ENCODE data around the gene CPNE6. TPM values are rescaled to one million over a fixed set of nuclear protein-coding genes. Genes with fewer than 3 reads are reported as not detected.

Gene CPNE6
- total RNA-seq, 1 donor from 2014 or later: not detected

- H3K4me1 Mint-ChIP-seq (ENCODE audit: unreplicated experiment): no peaks in the 10 kb centered on the region
- no peak overlapping the region for H3K4me3 Mint-ChIP-seq (ENCODE audit: unreplicated experiment)
- peaks cover 13% of the 10 kb centered on the region for H3K27me3 Mint-ChIP-seq (ENCODE audit: unreplicated experiment)
- no peaks in the 10 kb centered on the region for H3K36me3 Mint-ChIP-seq (ENCODE audit: unreplicated experiment)
- H3K9me3 Mint-ChIP-seq (ENCODE audit: unreplicated experiment): no peaks in the 10 kb centered on the region
- no peak overlapping the region for H3K27ac Mint-ChIP-seq (ENCODE audit: unreplicated experiment)
- no peak for DNase-seq (ENCODE audit: extremely low spot score, unreplicated experiment)
- TF ChIP-seq CTCF (IDR thresholded peaks at IDR 0.05): no peak
Measured at GRCh38 chr14:24058951-24059475, 12.3 kb upstream of the CPNE6 start.

GRCh38 chr14:24059841-24060388 lies 11.4 kb upstream of the CPNE6 start:
- no peaks in the 10 kb centered on the region for H3K9me3 Mint-ChIP-seq (ENCODE audit: unreplicated experiment)
- no peaks in the 10 kb centered on the region for H3K36me3 Mint-ChIP-seq (ENCODE audit: unreplicated experiment)
- H3K4me3 Mint-ChIP-seq (ENCODE audit: unreplicated experiment): no peak overlapping the region
- no peak for DNase-seq (ENCODE audit: extremely low spot score, unreplicated experiment)
- H3K4me1 Mint-ChIP-seq (ENCODE audit: unreplicated experiment): no peaks in the 10 kb centered on the region
- H3K27me3 Mint-ChIP-seq (ENCODE audit: unreplicated experiment): peaks cover 7% of the 10 kb centered on the region
- TF ChIP-seq CTCF (IDR thresholded peaks at IDR 0.05): no peak
- H3K27ac Mint-ChIP-seq (ENCODE audit: unreplicated experiment): no peak overlapping the region

- H3K4me1 Mint-ChIP-seq (ENCODE audit: unreplicated experiment): no peaks in the 10 kb centered on the region
- H3K27me3 Mint-ChIP-seq (ENCODE audit: unreplicated experiment): peaks cover 4% of the 10 kb centered on the region
- no peak for DNase-seq (ENCODE audit: extremely low spot score, unreplicated experiment)
- no peaks in the 10 kb centered on the region for H3K36me3 Mint-ChIP-seq (ENCODE audit: unreplicated experiment)
- no peaks in the 10 kb centered on the region for H3K9me3 Mint-ChIP-seq (ENCODE audit: unreplicated experiment)
- TF ChIP-seq CTCF (IDR thresholded peaks at IDR 0.05): no peak
- no peak overlapping the region for H3K27ac Mint-ChIP-seq (ENCODE audit: unreplicated experiment)
- no peak overlapping the region for H3K4me3 Mint-ChIP-seq (ENCODE audit: unreplicated experiment)
Measured at GRCh38 chr14:24060443-24060842, 10.9 kb upstream of the CPNE6 start.

GRCh38 chr14:24060984-24061913 lies 10.1 kb upstream of the CPNE6 start:
- no peak overlapping the region for H3K27ac Mint-ChIP-seq (ENCODE audit: unreplicated experiment)

More at GRCh38 chr14:24060984-24061913, 10.1 kb upstream of the CPNE6 start:
- Mint-ChIP-seq H3K36me3 (ENCODE audit: unreplicated experiment) (no peaks in the 10 kb centered on the region), H3K4me3 (ENCODE audit: unreplicated experiment) (no peak overlapping the region), H3K4me1 (ENCODE audit: unreplicated experiment) (no peaks in the 10 kb centered on the region), H3K27me3 (ENCODE audit: unreplicated experiment) (peaks cover 4% of the 10 kb centered on the region), H3K9me3 (ENCODE audit: unreplicated experiment) (no peaks in the 10 kb centered on the region)
- TF ChIP-seq CTCF (IDR thresholded peaks at IDR 0.05): no peak
- DNase-seq (ENCODE audit: extremely low spot score, unreplicated experiment): no peak

Data from osteocyte (in vitro differentiated cells).